Stimulated activated CD8-positive, alpha-beta memory T cell treated with anti-CD3 and anti-CD28 coated beads, Interleukin-15, amount 100 ng/mL, for 4 hours (primary cell): ENCODE data around the gene GAGE2A.
"Not testable (repeated sequence)": the region's sequence is repeated elsewhere in the genome, so short reads cannot be mapped to it uniquely, and the experiment has no call there.

Experiments used
- DNase-seq, 2 donors: peaks; one replicate each; pipeline ENCODE4 v3.0.0-alpha.2; 2020; ENCODE audit warnings: low read depth in 2 of 2

Gene GAGE2A

GRCh38 chrX:49589196-49589595, at the start of gene GAGE2A:
Gene GAGE2A (plus strand): TSS chrX:49589496. CDS start chrX:49590651, 1,155 bp downstream.
- not testable (repeated sequence) for DNase-seq

GRCh38 chrX:49541433-49541832, 47.9 kb upstream of the GAGE2A start, which contains the start of gene GAGE12D:
Gene GAGE12D (plus strand): TSS chrX:49541733. CDS start chrX:49542888, 1,155 bp downstream.
- DNase-seq = not testable (repeated sequence)

- not testable (repeated sequence) for DNase-seq
These were observed 38.3 kb upstream of the GAGE2A start, which contains the start of gene GAGE12E for GRCh38 chrX:49550989-49551388. Gene GAGE12E (plus strand): TSS chrX:49551289. CDS start chrX:49552444, 1,155 bp downstream.

- DNase-seq = not testable (repeated sequence)
These were observed 28.8 kb upstream of the GAGE2A start, which contains the start of gene GAGE12F for GRCh38 chrX:49560542-49560941. Gene GAGE12F (plus strand): TSS chrX:49560842. CDS start chrX:49561997, 1,155 bp downstream.

- DNase-seq = not testable (repeated sequence)
These were observed 20.6 kb upstream of the GAGE2A start for GRCh38 chrX:49568728-49569127.

- DNase-seq = not testable (repeated sequence)
These were observed 20.1 kb upstream of the GAGE2A start for GRCh38 chrX:49569152-49569551.

GRCh38 chrX:49570100-49570499, 19.2 kb upstream of the GAGE2A start, which contains the start of gene GAGE12G:
Gene GAGE12G (plus strand): TSS chrX:49570400. CDS start chrX:49571555, 1,155 bp downstream.
- DNase-seq = not testable (repeated sequence)

GRCh38 chrX:49579649-49580048, 9.6 kb upstream of the GAGE2A start, which contains the start of gene GAGE12H:
Gene GAGE12H (plus strand): TSS chrX:49579949. CDS start chrX:49581104, 1,155 bp downstream.
- not testable (repeated sequence) for DNase-seq

GRCh38 chrX:49589769-49590478, 628 bp downstream of the GAGE2A start:
- not testable (repeated sequence) for DNase-seq

GRCh38 chrX:49590488-49590887, 1.2 kb downstream of the GAGE2A start:
- not testable (repeated sequence) for DNase-seq

- not testable (repeated sequence) for DNase-seq
These were observed 9.4 kb downstream of the GAGE2A start, which contains the start of gene GAGE1 for GRCh38 chrX:49598720-49599119. Gene GAGE1 (plus strand): TSS chrX:49599020. CDS start chrX:49600175, 1,155 bp downstream.

GRCh38 chrX:49610718-49611310, 21.5 kb downstream of the GAGE2A start:
- DNase-seq = no peak

GRCh38 chrX:49618574-49618973, 29.3 kb downstream of the GAGE2A start:
- no peak for DNase-seq

- no peak for DNase-seq
These were observed 37.9 kb downstream of the GAGE2A start for GRCh38 chrX:49627086-49627777.

- DNase-seq = no peak
These were observed 55.8 kb downstream of the GAGE2A start for GRCh38 chrX:49644991-49645637.
